ENCODE data around the gene GIMAP6.
"Not testable (repeated sequence)": the region's sequence is repeated elsewhere in the genome, so short reads cannot be mapped to it uniquely, and the experiment has no call there.

Gene GIMAP6

DNA sequence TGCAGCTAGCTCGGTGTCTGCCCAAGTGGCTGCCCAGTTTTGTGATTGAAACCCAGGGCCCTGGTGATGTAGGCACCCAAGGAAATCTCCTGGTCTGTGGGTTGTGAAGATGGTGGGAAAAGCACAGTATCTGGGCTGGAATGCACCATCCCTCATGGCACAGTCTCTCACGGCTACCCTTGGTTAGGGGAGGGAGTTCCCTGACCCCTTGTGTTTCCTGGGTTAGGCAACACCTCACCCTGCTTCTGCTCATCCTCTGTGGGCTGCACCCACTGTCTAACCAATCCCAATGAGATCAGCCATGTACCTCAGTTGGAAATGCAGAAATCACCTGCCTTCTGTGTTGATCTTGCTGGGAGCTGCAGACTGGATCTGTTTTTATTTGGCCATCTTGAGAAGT lies 37.4 kb downstream of the GIMAP6 start:
- no peak for DNase-seq
- intact Hi-C loops (cut with DNase I), result no loop called here

DNA sequence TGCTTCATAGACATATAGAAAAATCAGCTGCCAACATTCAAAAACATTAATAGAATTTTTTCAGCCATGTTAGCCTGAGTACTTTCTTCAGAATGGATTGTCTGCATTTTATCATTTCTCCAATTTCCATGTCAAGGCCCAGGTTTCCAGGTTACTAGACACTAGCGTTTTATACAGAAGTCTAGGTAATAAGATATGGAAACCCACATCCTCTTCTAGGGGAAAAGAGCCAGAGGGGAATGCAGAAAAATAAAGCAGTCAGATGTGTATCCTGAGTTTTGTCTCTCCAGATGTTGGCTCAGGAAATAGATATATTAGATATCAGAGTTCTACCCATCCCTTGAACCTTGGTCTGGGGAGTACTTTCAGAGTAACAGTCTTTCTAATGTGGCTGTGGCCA lies 44.6 kb downstream of the GIMAP6 start:
- intact Hi-C loops (cut with DNase I), result no loop called here
- DNase-seq, result no peak

DNA sequence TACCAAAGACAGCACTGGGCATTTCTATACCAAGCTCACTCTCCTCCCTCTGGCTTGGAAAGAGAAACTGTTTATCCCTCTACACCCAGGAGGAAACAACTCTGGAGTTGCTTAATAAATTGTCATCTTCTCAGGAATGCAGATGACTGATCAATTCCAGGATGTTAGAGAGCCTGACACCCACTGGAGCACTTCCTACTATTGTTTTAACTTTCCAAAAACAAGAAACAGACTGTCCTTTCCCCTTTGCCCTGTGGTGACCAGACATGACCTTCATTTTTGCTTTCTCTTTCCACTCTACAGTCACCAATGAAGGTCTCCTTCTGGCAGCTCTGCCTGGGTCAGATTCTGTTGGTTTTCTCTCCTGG lies 45.4 kb downstream of the GIMAP6 start:
- DNase-seq, result no peak
- intact Hi-C loops (cut with DNase I), result no loop called here

DNA sequence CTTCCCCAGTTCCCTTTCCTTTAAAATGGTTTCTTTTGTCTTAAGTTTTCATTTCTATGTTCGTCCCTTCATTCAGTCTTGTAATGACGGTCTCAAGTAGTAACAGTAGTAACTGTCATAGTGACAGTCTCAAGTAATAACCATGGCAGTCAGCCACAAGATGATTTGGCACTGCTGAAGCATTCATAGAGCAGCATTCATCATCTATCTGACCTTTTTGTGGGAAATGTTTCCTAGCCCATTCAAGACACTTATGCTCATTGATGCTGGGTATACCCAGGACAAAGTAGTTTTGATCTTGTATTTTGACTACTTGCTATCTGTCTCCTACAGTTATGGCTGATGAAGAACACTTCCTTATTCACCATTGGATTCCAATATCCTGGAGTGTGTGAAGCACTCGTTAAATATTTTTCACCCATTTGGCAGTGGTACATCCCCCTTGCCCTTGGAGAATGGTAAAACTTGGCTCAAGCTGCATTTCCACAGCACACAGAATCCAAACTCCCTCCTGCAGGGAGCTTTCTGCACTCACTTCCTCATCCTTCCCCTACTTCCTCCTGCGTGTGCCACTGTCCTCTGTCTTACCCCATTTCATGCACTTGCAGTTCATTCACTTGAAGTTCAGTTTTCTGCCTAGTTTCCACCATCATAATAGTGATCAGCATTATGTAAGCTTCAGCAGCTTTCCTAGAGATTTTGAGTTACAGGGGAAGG lies 46.0 kb downstream of the GIMAP6 start:
- DNase-seq, result no peak
- intact Hi-C loops (cut with DNase I), result no loop called here

DNA sequence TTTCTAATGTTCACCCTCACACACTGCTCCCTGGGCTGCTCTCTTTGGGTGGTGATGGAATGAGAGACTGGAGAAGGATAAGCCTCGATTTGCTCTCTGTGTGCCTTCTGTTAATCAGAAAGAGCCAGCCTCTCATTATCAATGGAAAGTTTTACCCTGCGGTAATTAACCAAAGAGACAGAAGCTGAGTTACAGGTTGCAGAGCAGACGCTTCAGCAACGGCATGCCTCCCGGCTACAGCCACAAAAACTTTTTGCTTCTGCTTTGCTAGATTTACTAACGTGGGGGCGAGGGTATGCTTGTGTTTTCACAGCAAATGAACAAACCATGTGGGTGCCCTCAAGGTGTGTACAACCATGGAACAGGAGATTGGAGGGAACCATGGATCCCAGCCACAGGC lies 47.0 kb downstream of the GIMAP6 start:
- intact Hi-C loops (cut with DNase I), result no loop called here
- no peak for DNase-seq

DNA sequence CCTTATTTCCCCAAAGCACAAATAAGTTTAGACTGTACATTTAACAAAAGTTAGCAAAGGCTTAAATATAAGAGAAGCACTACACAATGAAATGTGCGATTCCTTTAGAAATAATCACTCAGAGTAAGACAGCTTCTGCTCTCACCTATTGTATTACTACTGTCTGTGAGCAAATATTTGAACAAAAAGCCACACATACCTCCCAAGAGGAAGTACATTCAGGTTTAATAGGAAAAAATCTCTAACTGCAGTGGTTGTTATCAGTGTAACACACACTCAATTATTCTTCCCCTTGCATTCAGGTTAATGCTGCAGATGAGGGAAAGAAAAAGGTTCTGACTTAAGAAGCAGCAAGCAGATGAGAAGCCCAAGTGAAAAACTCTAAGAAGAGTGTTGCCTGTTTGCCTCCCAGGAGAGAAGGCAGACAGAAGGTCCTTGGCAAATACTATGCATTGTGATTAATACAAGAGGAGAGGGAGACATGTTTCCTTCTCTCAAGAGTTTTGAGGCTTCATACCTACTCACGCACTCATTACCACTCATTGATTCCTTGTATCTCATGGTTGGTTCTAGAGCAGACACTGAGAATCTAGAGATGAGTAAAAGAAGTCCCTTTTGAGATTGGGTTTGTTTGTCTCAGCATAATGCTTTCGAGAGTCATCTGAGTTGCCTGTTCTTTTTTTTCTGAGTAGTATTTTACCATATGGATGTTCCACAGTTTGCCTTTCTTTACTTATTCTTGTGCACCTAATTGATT lies 51.4 kb downstream of the GIMAP6 start:
- intact Hi-C loops (cut with DNase I), result no loop called here
- DNase-seq, result no peak

DNA sequence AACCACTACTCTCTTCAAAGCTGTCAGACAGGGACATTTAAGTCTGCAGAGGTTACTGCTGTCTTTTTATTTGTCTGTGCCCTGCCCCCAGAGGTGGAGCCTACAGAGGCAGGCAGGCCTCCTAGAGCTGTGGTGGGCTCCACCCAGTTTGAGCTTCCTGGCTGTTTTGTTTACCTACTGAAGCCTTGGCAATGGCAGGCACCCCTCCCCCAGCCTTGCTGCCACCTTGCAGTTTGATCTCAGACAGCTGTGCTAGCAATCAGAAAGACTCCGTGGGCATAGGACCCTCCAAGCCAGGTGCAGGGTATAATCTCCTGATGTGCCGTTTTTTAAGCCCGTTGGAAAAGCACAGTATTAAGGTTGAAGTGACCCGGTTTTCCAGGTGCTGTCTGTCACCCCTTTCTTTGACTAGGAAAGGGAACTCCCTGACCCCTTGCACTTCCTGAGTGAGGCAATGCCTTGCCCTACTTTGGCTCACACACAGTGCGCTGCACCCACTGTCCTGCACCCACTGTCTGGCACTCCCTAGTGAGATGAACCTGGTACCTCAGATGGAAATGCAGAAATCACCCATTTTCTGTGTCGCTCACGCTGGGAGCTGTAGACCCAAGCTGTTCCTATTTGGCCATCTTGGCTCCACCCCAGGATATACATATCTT lies 52.1 kb downstream of the GIMAP6 start:
- intact Hi-C loops (cut with DNase I); DNase-seq: not testable (repeated sequence)

Data from head of caudate nucleus (tissue), 42 donors.